NCI-H82 treated with DMSO at 0.1 percent for 48 hours (cell line): Measurements from ENCODE around the gene INHA.

ENCODE experiments used
- DNase-seq: peaks from one replicate; lab custom pipeline; 2025; ENCODE audit not compliant: unreplicated experiment; lab: John Stamatoyannopoulos, UW

The INHA gene

DNA sequence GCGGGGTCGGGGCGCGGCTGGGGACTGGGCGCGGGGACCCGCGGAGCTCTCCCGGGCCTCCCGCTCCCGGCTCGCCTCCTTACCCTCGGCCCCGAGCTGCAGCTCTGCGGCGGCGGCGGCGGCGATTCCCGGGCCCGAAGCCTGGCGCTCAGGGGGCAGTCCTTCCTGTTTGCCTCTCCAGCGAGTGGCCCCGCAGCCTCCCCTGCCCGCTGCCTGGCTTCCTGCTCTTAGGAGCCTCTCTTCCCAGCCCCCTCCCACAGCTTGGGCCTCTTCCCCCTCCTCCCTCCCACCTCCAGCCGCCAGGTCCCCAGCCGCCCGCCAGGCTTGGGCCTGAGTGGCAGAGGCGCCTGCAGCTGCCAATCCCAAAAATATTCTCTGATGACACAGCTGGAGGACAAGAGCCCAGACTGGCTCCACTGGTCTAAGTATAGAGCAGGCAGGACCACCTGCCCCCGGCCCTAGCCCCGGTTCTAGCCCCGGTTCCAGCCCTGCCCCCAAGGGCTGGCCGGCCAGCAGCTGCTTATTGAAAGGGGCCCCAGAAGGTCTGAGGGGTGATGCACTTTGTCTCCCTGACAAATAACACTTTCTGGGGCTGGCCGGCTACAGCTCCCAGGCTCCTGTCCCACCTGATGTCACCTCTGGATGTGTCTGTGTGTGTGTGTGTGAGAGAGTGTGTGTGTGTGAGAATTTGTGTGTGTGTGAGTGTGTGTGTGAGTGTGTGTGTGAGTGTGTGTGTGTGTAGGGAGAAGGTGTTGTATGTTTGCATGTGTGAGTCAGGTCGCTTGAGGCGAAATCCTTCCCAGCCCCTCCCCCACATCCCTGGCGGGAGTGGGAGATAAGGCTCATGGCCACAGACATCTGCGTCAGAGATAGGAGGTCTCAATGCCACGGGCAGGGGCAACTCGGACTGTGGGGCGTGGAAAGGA lies 536 bp upstream of the INHA start, which contains the start of gene OBSL1:
OBSL1 (minus strand) TSS at position 229 of the 926 bp plus-strand sequence. CDS start 307 bp downstream, outside the sequence.
- DNase-seq = peak; percentile 72

DNA sequence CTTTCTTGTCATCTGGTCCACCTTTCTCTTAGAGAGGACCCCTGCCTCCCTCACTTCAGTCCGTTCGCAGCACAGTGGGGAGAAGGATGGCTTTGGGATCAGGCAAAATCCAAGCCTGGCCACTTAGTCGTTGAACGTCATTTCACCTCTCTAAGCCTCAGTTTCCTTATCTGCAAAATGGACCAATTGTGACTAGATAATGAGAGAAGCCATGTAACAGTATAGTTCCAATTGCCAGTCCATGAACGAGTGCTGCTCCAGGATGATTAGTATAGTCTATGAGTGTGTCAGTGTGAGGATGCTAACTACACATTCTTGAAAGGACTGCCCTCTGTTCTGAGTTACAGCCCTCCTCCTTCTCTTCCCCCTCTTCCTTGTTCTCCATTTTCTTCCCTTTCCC lies 1.1 kb downstream of the INHA start:
- peak; percentile 21 for DNase-seq

DNA sequence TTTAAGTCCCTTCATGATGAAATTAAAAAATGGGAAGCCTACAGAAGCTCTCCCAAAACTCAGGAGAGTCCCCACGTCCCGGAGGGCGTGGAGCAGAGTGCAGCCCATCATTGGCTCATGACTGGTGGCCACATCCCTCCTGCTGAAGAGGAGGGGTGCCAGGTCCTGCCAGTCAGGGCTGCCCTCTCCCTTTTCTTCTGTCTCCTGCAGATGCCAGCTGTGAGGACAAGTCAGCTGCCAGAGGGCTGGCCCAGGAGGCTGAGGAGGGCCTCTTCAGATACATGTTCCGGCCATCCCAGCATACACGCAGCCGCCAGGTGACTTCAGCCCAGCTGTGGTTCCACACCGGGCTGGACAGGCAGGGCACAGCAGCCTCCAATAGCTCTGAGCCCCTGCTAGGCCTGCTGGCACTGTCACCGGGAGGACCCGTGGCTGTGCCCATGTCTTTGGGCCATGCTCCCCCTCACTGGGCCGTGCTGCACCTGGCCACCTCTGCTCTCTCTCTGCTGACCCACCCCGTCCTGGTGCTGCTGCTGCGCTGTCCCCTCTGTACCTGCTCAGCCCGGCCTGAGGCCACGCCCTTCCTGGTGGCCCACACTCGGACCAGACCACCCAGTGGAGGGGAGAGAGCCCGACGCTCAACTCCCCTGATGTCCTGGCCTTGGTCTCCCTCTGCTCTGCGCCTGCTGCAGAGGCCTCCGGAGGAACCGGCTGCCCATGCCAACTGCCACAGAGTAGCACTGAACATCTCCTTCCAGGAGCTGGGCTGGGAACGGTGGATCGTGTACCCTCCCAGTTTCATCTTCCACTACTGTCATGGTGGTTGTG lies 2.6 kb downstream of the INHA start:
- no peak for DNase-seq

DNA sequence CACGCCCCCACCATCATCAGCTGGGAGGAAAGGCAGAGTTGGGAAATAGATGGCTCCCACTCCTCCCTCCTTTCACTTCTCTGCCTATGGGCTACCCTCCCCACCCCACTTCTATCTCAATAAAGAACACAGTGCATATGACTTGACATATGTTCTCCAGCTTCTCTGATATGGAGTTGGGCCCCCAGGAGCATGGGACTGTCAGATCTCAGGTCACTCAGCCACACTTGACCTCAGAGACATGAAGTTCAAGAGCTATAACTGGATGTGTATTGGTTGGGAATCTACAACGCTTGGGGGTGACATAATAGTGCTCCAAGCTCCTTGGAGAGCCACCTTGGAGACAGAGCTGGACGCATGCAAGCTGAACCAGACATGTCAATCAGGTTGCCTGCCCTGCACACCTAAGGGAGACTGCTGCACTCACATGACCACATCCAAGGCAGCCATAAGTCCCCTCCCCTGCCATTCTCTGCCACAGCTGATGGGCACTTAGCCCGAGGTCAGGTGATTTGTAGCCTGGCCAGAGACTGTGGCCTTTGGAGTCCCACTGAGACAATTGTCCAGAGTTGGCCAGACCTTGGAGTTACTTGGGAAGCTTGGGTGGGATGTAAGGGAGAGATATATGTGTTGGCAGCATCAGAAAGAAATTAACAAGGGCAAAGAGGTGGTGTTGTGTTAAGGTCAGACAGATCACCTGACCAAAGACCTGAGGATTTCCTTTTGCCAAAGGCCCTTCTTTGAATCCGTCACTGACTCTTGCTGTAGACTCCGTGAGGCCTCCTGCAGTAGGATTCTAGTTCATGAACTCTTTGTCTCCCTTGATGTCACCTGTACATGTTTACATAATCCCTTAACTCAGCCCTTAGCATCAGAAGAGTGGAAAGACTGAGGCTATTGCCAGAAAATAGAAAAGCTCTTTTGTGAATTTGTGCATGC lies 3.7 kb downstream of the INHA start:
- DNase-seq = no peak

DNA sequence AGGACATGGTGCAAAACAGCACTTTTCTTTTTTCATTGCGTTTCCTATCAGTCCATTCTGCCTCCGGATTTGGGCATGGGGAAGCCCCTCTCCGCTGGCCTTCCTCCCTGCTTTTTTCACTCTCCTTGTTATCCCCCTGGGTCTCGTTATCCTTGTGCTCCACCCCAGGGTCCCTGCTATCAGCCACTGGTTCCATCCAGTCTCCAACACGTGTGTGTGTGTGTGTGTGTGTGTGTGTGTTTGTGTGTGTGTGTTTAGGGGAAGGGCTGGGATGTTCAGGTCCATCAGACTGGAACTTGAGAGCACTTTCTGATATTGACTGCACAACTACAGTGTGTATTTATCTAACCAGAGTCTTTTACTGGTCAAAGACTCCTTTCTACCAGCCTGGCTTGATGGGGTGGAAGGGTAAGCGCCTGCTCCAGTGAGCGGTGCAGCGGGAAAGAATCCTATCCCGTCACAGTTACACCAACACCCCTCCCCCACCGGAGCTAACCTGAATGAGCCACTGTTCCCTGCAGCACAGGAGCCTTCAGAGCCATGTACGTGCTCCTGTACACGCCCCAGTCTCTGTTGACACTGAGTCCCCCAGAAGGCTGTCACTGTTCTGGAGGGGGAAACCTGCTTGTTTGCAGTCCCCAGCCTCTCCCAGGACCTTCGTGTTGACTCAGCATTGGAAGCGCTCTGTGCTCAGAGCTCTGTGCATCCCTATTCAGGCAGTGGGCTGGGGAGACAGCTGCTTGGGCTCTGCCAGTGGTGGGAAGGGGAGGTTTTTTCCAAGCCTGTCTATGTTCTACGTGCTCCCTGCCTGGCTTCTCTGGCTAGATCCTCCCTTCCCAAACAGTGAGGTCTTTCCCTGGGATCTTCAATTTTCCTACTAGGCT lies 4.6 kb downstream of the INHA start:
- peak; percentile 22 for DNase-seq

DNA sequence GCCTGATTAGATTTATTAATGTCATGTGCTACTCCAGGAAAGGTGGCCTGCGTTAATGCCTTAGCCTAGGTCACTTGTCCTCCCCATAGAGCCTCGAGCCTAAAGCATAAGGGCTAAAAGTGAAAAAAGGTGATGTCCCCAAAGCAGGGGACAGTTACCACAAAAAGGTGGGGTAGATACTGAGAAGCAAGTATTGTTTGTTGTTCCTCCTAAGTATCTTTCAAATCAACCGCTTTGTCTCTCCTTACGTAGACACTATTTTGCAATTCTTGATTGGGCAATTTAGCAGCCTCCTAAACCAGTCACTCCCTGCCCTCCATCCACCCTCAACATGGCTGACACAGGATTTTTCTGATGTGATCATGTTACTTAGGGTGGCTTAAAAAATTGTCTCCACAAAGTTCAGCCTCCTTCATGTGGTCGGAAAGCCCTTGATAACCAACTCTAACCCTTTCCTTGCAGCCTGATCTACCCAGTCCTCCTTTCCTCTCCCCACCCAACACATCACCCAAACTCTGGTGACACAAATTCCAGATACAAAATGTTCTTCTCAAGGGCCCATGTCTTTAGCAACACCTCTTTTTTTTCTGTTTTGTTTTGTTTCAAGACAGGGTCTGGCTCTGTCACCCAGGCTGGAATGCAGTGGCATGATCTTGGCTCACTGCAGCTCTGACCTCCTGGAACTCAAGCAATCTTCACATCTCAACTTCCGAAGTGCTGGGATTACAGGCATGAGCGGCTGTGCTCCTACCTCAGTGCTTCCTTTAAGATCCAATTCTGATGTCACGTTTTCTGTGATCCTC lies 6.9 kb downstream of the INHA start:
- no peak for DNase-seq

DNA sequence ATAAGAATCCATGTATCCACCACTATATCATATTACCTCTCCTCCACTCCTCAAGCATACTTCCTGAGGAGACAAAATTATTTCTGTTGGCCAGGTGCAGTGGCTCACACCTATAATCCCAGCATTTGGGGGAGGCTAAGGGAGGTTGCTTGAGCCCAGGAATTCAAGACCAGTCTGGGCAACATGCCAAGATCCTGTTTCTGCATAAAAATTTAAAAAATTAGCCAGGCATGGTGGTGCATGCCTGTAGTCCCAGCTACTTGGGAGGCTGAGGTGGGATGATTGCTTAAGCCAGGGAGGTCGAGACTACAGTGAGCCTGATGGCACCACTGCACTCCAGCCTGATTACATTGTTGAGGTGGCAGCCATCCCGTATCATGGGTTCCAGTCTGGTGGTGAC lies 9.2 kb downstream of the INHA start:
- no peak for DNase-seq

DNA sequence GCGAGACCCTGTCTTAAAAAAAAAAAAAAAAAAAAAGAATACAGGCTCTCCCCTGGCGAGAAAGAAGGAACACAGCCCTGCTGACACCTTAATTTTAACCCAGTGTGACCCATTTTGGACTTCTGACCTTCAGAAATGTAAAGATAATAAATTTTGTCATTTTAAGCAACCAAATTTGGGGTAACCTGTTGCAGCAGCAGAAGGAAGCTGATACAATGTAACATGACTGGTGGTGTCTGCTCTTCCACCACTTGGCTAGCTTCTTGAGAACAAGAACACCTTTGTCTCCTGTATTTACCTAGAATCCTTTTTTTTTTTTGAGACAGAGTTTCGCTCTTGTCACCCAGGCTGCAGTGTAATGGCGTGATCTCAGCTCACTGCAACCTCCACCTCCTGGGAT lies 19.0 kb downstream of the INHA start:
- DNase-seq = no peak

DNA sequence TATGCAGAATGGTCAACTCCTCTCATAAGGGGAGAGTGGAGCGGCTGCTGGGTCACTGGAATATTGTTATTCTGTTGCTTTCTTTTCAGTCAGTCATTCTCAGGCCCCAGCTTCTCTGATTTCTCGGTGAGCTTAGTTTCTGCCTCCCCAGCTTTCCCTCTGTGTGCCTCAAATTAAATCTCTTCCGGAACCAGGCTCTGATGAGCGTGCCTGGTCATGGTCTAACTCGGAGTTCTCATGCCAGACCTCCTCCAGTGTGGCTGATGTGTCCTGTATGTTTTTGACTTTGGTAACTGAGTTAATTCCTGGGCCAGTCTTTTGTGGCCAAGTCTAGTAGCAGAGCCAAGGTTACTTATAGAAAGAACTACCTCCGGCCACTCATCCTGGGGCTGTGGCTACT lies 20.6 kb downstream of the INHA start:
- DNase-seq = no peak

DNA sequence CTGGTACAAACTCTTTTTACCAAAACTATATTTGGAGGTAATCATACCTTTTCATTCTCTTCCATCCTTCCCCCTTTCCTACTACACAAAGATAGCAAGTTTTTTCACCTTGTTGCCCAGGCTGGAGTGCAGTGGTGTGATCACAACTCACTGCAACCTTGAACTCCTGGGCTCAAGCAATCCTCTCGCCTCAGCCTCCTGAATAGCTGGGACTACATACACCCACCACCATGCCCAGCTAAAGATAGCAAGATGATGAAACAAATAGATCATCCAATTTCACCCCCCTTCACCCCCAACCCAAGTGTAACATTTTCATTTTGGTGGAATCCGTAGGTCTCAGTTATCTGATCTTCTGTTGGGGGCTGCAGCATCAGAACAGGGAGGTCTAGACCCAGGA lies 21.0 kb downstream of the INHA start:
- no peak for DNase-seq

DNA sequence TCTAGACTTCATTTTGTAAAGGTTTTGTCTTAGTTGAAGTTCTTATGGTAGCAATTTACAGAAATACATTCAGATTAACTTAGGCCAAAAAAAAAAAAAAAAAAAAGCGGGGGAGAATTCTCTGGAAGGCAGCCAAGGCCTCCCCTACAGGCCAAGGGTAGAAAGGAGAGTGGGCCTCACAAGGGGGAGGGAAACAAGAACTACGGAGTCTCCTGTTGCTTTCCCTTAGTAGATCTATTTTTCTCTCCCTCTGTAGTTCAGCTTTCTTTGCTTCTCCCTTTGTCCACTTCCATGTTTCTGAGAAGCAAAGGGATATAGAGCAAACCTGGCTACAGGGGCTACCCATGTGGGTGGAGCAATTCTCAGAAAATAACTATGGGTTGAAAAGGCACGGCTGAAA lies 23.1 kb downstream of the INHA start:
- no peak for DNase-seq

DNA sequence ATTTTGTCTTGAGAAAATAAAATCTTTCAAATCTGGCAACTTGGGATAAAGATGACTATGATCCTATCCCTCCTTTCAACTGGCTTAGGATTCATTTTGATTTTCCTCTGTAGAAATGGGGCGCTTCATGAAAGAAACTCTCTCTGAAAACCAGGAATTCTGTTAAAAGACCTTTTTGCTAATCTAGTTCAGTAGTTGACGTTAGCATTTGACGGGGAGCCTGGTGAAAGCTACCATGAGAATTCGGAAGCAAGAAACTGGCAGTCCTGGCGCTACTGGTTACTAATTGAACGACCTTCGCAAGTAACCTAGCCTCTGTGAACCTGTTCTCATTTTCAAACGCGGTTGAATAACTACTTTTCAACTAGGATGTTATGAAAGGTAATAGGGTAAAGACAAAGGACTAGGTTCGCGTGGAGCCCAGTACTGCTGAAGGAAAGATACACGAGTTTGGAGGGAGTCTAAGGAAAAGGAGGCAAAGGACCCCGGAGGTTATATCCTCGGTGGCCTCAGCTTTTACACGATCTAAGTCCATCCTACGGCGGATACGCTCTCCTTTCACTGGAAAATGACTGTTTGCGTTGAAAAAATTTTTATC lies 24.9 kb downstream of the INHA start:
- DNase-seq = no peak

DNA sequence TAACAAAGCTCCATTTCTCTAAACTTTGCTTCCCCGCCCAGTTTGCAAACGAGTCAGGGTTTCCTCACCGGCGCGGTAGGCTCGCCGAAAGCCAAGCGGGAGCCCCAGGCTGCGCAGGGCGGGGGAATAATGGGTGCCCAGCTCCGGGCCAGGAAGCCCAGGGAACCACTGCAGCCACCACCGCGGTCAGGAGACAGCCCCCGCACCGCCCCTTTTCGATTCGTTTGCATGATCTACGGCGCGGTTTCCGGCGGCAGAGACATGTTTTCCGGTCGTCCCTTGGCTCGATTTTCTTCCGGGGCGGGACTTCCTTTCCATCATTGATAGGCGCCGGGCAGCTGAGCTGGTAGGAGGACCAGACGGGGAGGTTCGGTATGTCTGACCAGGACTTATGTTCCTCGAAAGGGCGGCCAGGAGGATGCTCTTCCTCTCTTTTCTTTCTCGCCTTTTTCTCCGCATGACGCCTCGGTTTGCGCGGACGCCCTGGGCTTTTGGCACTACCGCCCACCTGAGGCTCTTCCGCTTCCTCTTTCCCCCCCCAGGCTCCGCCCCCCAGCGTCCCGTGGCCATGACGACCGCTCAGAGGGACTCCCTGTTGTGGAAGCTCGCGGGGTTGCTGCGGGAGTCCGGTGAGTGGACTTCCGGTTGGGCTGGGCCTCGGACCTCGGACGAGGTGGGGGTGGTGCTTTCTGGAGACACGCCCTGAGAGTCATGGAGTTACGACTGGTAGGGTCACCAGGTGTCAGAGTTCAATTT lies 25.6 kb downstream of the INHA start, which contains the start of gene STK11IP:
STK11IP (plus strand) TSS at position 306 of the 756 bp plus-strand sequence; CDS start at position 569, 263 bp downstream.
- peak; percentile 89 for DNase-seq

DNA sequence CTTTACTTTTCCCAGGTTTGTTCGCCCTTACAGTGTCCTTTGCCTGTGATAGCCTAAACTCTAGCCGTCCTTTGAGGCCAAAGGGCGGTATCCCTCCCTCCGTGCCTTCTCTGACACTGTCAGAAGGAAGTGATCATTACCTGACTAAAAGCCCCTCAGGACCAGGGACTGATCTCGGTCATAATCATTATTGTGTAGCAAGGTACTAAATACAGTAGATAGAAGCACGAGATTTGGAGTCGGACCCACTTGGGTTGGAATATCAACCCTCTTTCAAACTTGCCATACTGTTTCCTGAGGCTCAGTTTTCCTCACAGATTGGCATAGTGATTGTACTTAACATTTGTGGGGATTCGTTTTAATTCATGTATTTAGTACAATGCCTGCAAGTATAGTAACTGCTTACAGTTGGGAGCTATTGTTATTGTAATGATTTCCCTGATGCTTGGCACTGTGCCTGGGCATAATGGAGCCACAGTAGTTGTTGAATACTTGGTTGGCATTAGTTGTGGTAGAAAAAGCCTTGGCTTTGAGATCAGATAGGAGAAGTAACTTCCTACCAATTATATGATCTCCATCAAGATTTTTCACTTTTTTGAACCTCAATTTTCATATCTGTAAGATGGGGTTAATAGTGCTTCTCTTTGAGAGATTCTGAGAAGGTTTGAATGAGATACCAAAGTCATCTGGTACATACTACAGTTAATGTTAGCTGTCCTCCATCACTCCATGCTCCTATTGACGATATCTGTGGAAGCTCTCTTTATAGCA lies 26.4 kb downstream of the INHA start:
- DNase-seq = no peak

DNA sequence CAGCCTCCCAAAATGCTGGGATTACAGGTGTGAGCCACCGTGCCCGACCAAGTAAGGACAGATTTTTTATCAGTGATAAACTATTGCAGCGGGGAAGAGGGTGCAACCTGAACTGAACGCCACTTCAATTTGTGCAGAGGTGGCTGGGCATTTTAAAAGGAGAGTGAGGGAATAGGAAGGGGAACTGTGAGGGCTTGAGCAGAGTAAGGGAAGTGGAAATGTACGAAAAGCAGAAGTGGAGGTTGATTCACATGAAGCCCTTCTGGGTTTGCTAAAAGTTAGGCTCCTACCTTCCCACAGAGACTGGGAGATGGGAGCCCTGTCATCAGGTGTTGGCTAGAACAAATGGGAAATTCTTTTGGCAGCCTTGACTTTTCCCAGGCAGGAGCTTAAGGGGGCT lies 31.7 kb downstream of the INHA start:
- no peak for DNase-seq

DNA sequence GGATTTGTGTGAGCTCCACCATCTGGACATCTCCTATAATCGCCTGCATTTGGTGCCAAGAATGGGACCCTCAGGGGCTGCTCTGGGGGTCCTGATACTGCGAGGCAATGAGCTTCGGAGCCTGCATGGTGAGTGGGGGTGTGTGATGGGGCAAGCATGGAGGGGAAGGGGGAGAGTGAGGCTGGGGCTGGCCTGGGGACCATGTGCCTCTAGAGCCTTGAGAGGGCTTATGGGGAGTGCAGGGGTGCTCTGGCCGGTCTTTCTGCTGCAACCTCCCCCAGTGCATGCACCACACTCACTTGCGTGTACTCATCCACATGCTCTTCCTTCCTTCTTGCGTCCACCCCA lies 33.5 kb downstream of the INHA start:
- DNase-seq = no peak

DNA sequence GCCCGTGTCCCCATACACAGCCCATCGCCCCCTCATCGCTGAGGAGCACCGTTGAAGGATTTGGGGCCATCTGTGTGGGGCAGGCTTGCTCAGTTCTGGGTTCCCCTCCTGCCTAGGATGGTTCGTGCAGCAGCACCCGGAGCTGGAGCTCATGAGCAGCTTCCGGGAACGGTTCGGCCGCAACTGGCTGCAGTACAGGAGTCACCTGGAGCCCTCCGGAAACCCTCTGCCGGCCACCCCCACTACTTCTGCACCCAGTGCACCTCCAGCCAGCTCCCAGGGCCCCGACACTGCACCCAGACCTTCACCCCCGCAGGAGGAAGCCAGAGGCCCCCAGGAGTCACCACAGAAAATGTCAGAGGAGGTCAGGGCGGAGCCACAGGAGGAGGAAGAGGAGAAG lies 35.8 kb downstream of the INHA start:
- DNase-seq = no peak
